Activated naive CD8-positive, alpha-beta T cell treated with anti-CD3 and anti-CD28 coated beads, Interleukin-2, amount 50 U/mL, for 24 hours (primary cell): ENCODE measurements around the gene KRTAP3-1.

ENCODE experiments used
- ATAC-seq: fragments of 150-1000 bp; cut with Tn5 transposase; one replicate; pipeline ENCODE4 v1.10.0; 2021
- DNase-seq: peaks from one replicate; pipeline ENCODE4 v3.0.0; 2021
- H3K27ac Mint-ChIP-seq: one replicate; pipeline ENCODE4 v1.8.0; 2021; ENCODE audit warnings: mild to moderate bottlenecking, mixed read lengths
- H3K27me3 Mint-ChIP-seq: one replicate; pipeline ENCODE4 v1.8.0; 2021; ENCODE audit warnings: mixed read lengths
- H3K36me3 Mint-ChIP-seq: one replicate; pipeline ENCODE4 v1.8.0; 2021; ENCODE audit warnings: low read depth, mixed read lengths
- H3K4me1 Mint-ChIP-seq: one replicate; pipeline ENCODE4 v1.8.0; 2021; ENCODE audit warnings: mixed read lengths
- H3K4me3 Mint-ChIP-seq: one replicate; pipeline ENCODE4 v1.8.0; 2021; ENCODE audit warnings: mild to moderate bottlenecking, moderate library complexity, mixed read lengths
- H3K9me3 Mint-ChIP-seq: one replicate; pipeline ENCODE4 v1.8.0; 2021; ENCODE audit warnings: mixed read lengths

Gene KRTAP3-1

GRCh38 chr17:40974366-40974765 lies 34.6 kb downstream of the KRTAP3-1 start:
- no peak for DNase-seq
- H3K4me1 Mint-ChIP-seq, result no peaks in the 10 kb centered on the region
- no peak overlapping the region for H3K27ac Mint-ChIP-seq
- no peak overlapping the region for H3K4me3 Mint-ChIP-seq
- no peaks in the 10 kb centered on the region for H3K9me3 Mint-ChIP-seq
- H3K36me3 Mint-ChIP-seq, result no peaks in the 10 kb centered on the region
- H3K27me3 Mint-ChIP-seq, result peaks cover 13% of the 10 kb centered on the region
- ATAC-seq, result no peak

DNA sequence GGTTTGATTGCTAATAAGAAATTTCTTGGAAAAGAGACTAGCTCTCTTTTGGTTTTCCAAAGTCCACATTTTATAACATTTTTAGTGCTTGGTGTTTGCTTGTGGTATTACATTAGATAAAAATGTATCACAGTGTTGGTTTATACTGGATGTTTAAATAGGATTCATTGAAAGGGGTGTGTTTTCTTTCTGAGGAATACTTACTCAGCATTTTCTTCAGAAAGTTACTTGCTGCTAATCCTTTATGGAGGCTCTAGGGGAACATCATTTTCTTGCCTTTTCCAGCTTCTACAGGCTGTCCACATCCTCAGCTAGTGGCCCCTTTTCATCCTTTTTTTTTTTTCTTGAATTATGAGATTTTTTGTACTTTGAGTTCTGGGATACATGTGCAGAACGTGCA lies 41.3 kb downstream of the KRTAP3-1 start:
- Mint-ChIP-seq H3K27me3 (peaks cover 4% of the 10 kb centered on the region), H3K4me1 (no peaks in the 10 kb centered on the region), H3K36me3 (no peaks in the 10 kb centered on the region), H3K4me3 (no peak overlapping the region), H3K9me3 (peaks cover 3% of the 10 kb centered on the region), H3K27ac (no peak overlapping the region)
- ATAC-seq, result no peak
- no peak for DNase-seq

GRCh38 chr17:40966848-40967247 lies 42.1 kb downstream of the KRTAP3-1 start, which contains the start of gene KRT39:
Gene KRT39, minus strand, starts transcription at chr17:40966948. Its CDS starts 92 bp downstream, at chr17:40966856.
- H3K36me3 Mint-ChIP-seq, result no peaks in the 10 kb centered on the region
- peaks cover 4% of the 10 kb centered on the region for H3K27me3 Mint-ChIP-seq
- no peak for DNase-seq
- no peak for ATAC-seq
- peaks cover 3% of the 10 kb centered on the region for H3K9me3 Mint-ChIP-seq
- H3K4me3 Mint-ChIP-seq, result no peak within 1 kb of the TSS
- H3K4me1 Mint-ChIP-seq, result no peaks in the 10 kb centered on the region
- H3K27ac Mint-ChIP-seq, result no peak within 1 kb of the TSS

- DNase-seq (no peak), ATAC-seq (no peak)
- Mint-ChIP-seq H3K4me3 (no peak overlapping the region), H3K27ac (no peak overlapping the region), H3K36me3 (no peaks in the 10 kb centered on the region), H3K4me1 (no peaks in the 10 kb centered on the region), H3K9me3 (peaks cover 3% of the 10 kb centered on the region), H3K27me3 (no peaks in the 10 kb centered on the region)
These were observed 45.1 kb downstream of the KRTAP3-1 start for GRCh38 chr17:40963838-40964237.

GRCh38 chr17:40962059-40962561 lies 46.8 kb downstream of the KRTAP3-1 start:
- H3K4me3 Mint-ChIP-seq, result no peak overlapping the region
- ATAC-seq (no peak), DNase-seq (no peak)
- H3K27me3 Mint-ChIP-seq, result no peaks in the 10 kb centered on the region
- H3K36me3 Mint-ChIP-seq, result no peaks in the 10 kb centered on the region
- no peaks in the 10 kb centered on the region for H3K4me1 Mint-ChIP-seq
- H3K27ac Mint-ChIP-seq, result no peak overlapping the region
- H3K9me3 Mint-ChIP-seq, result peaks cover 3% of the 10 kb centered on the region

DNA sequence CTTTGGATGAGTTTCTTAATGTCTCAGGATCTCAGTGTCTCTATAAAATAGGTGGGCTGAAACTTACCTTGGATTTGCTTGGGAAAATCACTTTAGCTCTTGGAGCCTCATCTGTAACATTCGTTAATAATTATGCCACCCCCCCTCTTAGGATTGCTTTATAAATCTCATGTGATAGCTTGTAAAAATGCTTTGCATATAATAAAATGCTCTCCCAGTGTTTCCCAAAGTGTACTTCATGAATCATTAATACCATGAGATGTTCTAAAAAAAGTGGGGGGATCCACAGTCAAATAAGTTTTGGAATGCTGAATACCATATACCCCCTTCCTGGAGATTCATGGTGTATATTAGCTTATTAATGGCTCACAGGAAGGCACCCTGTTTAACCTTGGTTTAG lies 47.3 kb downstream of the KRTAP3-1 start:
- Mint-ChIP-seq H3K4me1 (no peaks in the 10 kb centered on the region), H3K27ac (no peak overlapping the region), H3K27me3 (no peaks in the 10 kb centered on the region), H3K4me3 (no peak overlapping the region), H3K9me3 (peaks cover 3% of the 10 kb centered on the region), H3K36me3 (no peaks in the 10 kb centered on the region)
- DNase-seq, result no peak
- ATAC-seq, result no peak

- no peak for ATAC-seq
- no peaks in the 10 kb centered on the region for H3K4me1 Mint-ChIP-seq
- H3K27ac Mint-ChIP-seq, result no peak overlapping the region
- no peak overlapping the region for H3K4me3 Mint-ChIP-seq
- DNase-seq, result no peak
- peaks cover 3% of the 10 kb centered on the region for H3K9me3 Mint-ChIP-seq
- peaks cover under 1% of the 10 kb centered on the region for H3K27me3 Mint-ChIP-seq
- no peaks in the 10 kb centered on the region for H3K36me3 Mint-ChIP-seq
These were observed 48.8 kb downstream of the KRTAP3-1 start for GRCh38 chr17:40960144-40960543.
